ENCODE results near the gene ARHGAP22.

Gene ARHGAP22

GRCh38 chr10:48411510-48411909 lies 193.4 kb downstream of the ARHGAP22 start:
- no peak for DNase-seq

- no peak for DNase-seq
Observed at GRCh38 chr10:48410503-48410902, 194.4 kb downstream of the ARHGAP22 start.

- no peak for DNase-seq
Observed at GRCh38 chr10:48406658-48407057, 198.2 kb downstream of the ARHGAP22 start.

GRCh38 chr10:48406204-48406603 lies 198.7 kb downstream of the ARHGAP22 start:
- DNase-seq: no peak

GRCh38 chr10:48404646-48405045 lies 200.2 kb downstream of the ARHGAP22 start:
- DNase-seq: no peak

- DNase-seq: no peak
Observed at GRCh38 chr10:48400850-48401220, 204.0 kb downstream of the ARHGAP22 start.

- no peak for DNase-seq
Observed at GRCh38 chr10:48400129-48400849, 204.6 kb downstream of the ARHGAP22 start.

- DNase-seq: no peak
Observed at GRCh38 chr10:48399551-48399950, 205.3 kb downstream of the ARHGAP22 start.

GRCh38 chr10:48399056-48399541 lies 205.8 kb downstream of the ARHGAP22 start:
- no peak for DNase-seq

GRCh38 chr10:48398261-48398660 lies 206.6 kb downstream of the ARHGAP22 start:
- DNase-seq: no peak
